ENCODE results near the gene RGS6. TPM values are rescaled to one million over a fixed set of nuclear protein-coding genes. Genes with fewer than 3 reads are reported as not detected.
A peak's percentile ranks its signal among the peaks of the same experiment; 100 is the strongest.

Gene RGS6
- total RNA-seq, 1 experiment from 2014 or later, result not detected

DNA sequence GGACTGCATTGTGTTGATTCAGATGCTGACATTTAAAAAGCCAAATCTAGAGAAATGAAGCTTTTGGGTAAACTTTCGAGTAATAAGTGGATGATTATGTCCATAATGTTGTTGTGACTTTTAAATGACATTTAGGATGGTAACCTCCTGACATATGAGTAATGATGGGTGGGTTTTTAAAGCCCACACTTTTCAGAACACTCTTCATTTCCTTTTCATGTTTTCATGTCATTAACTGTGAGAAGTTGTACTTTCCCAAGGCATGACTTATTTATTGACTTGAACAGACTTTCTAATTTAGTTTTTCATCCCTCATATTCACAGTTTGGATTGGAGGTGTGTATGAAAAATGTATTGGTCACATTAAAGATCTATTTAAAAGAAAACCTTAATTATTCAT is 35.5 kb downstream of the RGS6 start:
- H3K4me3 Mint-ChIP-seq (ENCODE audit: unreplicated experiment), result no peak overlapping the region
- no TSS peak for BruUV-seq (replicated peaks)

GRCh38 chr14:71970272-71970671 is 38.0 kb downstream of the RGS6 start:
- Mint-ChIP-seq H3K36me3 (ENCODE audit: insufficient read depth, unreplicated experiment) (no peaks in the 10 kb centered on the region), H3K9me3 (ENCODE audit: unreplicated experiment) (no peaks in the 10 kb centered on the region), H3K27ac (ENCODE audit: low read depth, unreplicated experiment) (no peak overlapping the region), H3K4me1 (ENCODE audit: insufficient read depth, unreplicated experiment) (no peaks in the 10 kb centered on the region), H3K4me3 (ENCODE audit: unreplicated experiment) (no peak overlapping the region), H3K27me3 (ENCODE audit: insufficient read depth, unreplicated experiment) (peaks cover 9% of the 10 kb centered on the region)
- ChIA-PET POLR2A (no interaction called here), CTCF (no interaction called here)
- TF ChIP-seq, protein P1, sequence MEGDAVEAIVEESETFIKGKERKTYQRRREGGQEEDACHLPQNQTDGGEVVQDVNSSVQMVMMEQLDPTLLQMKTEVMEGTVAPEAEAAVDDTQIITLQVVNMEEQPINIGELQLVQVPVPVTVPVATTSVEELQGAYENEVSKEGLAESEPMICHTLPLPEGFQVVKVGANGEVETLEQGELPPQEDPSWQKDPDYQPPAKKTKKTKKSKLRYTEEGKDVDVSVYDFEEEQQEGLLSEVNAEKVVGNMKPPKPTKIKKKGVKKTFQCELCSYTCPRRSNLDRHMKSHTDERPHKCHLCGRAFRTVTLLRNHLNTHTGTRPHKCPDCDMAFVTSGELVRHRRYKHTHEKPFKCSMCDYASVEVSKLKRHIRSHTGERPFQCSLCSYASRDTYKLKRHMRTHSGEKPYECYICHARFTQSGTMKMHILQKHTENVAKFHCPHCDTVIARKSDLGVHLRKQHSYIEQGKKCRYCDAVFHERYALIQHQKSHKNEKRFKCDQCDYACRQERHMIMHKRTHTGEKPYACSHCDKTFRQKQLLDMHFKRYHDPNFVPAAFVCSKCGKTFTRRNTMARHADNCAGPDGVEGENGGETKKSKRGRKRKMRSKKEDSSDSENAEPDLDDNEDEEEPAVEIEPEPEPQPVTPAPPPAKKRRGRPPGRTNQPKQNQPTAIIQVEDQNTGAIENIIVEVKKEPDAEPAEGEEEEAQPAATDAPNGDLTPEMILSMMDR (IDR thresholded peaks at IDR 0.05; ENCODE audit: unreplicated experiment), result no peak
- intact Hi-C loops (cut with micrococcal nuclease), result no loop called here
- BruUV-seq (replicated peaks), result no TSS peak
- no peak for DNase-seq (ENCODE audit: unreplicated experiment)

More for the DNA sequence above, 35.5 kb downstream of the RGS6 start:
- intact Hi-C loops (cut with micrococcal nuclease), result no loop called here
- Mint-ChIP-seq H3K4me1 (ENCODE audit: insufficient read depth, unreplicated experiment) (no peaks in the 10 kb centered on the region), H3K9me3 (ENCODE audit: unreplicated experiment) (no peaks in the 10 kb centered on the region), H3K27me3 (ENCODE audit: insufficient read depth, unreplicated experiment) (peaks cover 16% of the 10 kb centered on the region), H3K27ac (ENCODE audit: low read depth, unreplicated experiment) (no peak overlapping the region), H3K36me3 (ENCODE audit: insufficient read depth, unreplicated experiment) (no peaks in the 10 kb centered on the region)
- DNase-seq (ENCODE audit: unreplicated experiment), result no peak
- POLR2A ChIA-PET, result interaction anchor here (0.6 kb wide), 2 partner anchors 26 to 622 kb away, joined by 3 read pairs; no protein-coding TSS in a partner anchor
- TF ChIP-seq, protein P1 (IDR thresholded peaks at IDR 0.05; ENCODE audit: unreplicated experiment), result no peak
- CTCF ChIA-PET, result interaction anchor here (0.7 kb wide), 1 partner anchor 13 kb away, joined by 4 read pairs; no protein-coding TSS in a partner anchor

DNA sequence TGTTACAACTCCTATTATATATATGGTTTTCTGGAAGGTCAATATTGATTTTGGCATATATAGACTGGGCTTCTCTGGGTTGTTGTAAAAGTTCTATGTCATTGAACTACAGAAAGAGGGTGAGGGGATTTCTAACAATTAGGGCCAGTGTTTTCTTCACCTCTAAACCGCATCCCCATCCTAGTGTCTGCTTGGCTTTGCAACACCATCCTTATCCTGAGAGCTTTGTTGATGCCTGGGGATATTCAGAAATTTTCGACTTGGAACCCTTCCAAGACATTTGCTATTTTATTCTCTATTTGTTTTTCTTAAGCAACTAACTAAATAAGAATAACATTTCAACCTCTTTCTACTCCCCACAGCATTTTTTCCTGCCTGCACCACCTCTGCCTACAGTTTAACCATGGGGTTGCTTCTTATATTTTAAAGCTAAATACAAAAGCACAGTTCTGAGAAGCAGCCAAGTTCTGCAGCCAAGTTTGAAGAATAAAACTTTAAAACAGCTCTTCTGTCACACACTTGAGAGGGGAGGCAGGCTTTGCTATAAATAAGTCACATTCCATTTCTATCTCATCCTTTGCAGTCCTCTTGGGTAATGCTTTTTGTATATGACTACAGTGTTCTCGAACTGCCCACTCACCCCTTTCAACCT is 53.4 kb downstream of the RGS6 start:
- no peaks in the 10 kb centered on the region for H3K9me3 Mint-ChIP-seq (ENCODE audit: unreplicated experiment)
- intact Hi-C loops (cut with micrococcal nuclease), result no loop called here
- DNase-seq (ENCODE audit: unreplicated experiment), result peak; percentile 32
- H3K36me3 Mint-ChIP-seq (ENCODE audit: insufficient read depth, unreplicated experiment), result peaks cover 4% of the 10 kb centered on the region
- no TSS peak for BruUV-seq (replicated peaks)
- TF ChIP-seq, protein P1 (IDR thresholded peaks at IDR 0.05; ENCODE audit: unreplicated experiment), result no peak
- peaks cover 4% of the 10 kb centered on the region for H3K4me1 Mint-ChIP-seq (ENCODE audit: insufficient read depth, unreplicated experiment)
- ChIA-PET CTCF (interaction anchor here (0.9 kb wide), 1 partner anchor 22 kb away, joined by 3 read pairs; no protein-coding TSS in a partner anchor), POLR2A (interaction anchor here (0.6 to 0.9 kb wide), 2 partner anchors 108 to 265 kb away, joined by 3 read pairs; no protein-coding TSS in a partner anchor)
- H3K27me3 Mint-ChIP-seq (ENCODE audit: insufficient read depth, unreplicated experiment), result no peaks in the 10 kb centered on the region
- H3K4me3 Mint-ChIP-seq (ENCODE audit: unreplicated experiment), result no peak overlapping the region
- no peak overlapping the region for H3K27ac Mint-ChIP-seq (ENCODE audit: low read depth, unreplicated experiment)

DNA sequence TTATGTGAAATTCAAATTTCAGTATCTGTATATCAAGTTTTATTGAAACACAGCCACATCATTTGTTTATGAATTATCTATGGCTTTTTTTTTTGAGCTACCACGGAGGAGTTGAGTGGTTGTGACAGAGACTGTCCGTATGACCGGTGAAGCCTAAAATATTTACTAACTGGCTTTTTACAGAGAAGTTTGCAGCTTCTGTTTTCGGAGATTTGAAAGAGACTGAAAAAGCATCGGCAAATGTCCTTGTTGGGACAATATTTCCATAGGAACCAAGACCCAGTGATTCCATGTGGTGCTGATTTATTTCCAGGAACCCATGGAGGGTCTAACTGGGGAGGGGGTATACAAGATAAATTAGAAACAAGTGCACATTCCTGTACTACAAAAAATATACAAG is 56.2 kb downstream of the RGS6 start:
- Mint-ChIP-seq H3K4me3 (ENCODE audit: unreplicated experiment) (no peak overlapping the region), H3K36me3 (ENCODE audit: insufficient read depth, unreplicated experiment) (peaks cover 4% of the 10 kb centered on the region), H3K27ac (ENCODE audit: low read depth, unreplicated experiment) (no peak overlapping the region), H3K4me1 (ENCODE audit: insufficient read depth, unreplicated experiment) (peaks cover 4% of the 10 kb centered on the region), H3K9me3 (ENCODE audit: unreplicated experiment) (no peaks in the 10 kb centered on the region), H3K27me3 (ENCODE audit: insufficient read depth, unreplicated experiment) (no peaks in the 10 kb centered on the region)
- BruUV-seq (replicated peaks), result no TSS peak
- DNase-seq (ENCODE audit: unreplicated experiment), result no peak
- TF ChIP-seq, protein P1 (IDR thresholded peaks at IDR 0.05; ENCODE audit: unreplicated experiment), result no peak
- ChIA-PET CTCF (interaction anchor here (0.5 kb wide), 1 partner anchor 403 kb away, joined by 3 read pairs; no protein-coding TSS in a partner anchor), POLR2A (no interaction called here)
- intact Hi-C loops (cut with micrococcal nuclease), result no loop called here

Measured in MCF 10A (cell line).